H1 (cell line): ENCODE data around the gene CDKL1.

Source experiments
- EP300 ChIP-seq, 2 experiments: IDR thresholded peaks; 1 replicate in 1 of 2; 2 replicates in 1 of 2; pipeline ENCODE4 v1.6.1; 2011 to 2012; ENCODE audit warnings: low read depth in 2 of 2, low read length in 2 of 2, mild to moderate bottlenecking in 2 of 2, borderline replicate concordance in 1 of 2, inconsistent platforms in 1 of 2, moderate library complexity in 1 of 2
- HDAC6 ChIP-seq: IDR thresholded peaks from one replicate; pipeline ENCODE4 v1.7.1; 2012; ENCODE audit warnings: low read depth, mild to moderate bottlenecking, inconsistent platforms, low read length, moderate library complexity
- JUN ChIP-seq: IDR thresholded peaks from 2 replicates; pipeline ENCODE4 v1.6.1; 2011; ENCODE audit warnings: low read depth, mild to moderate bottlenecking, improper control_type of control experiment, low read length
- SAP30 ChIP-seq: fragments of 300-600 bp; sonication (generic); IDR thresholded peaks from 2 replicates; pipeline ENCODE4 v1.7.1; 2012; ENCODE audit warnings: low read length, moderate library complexity, mild to moderate bottlenecking, inconsistent platforms; ENCODE audit not compliant: insufficient read depth, insufficient replicate concordance
- SIN3A ChIP-seq, 2 experiments: IDR thresholded peaks in 1 of 2; conservative IDR thresholded peaks in 1 of 2; 2 replicates each; pipeline ENCODE4 v1.6.1; 2011 to 2012; ENCODE audit warnings: low read length in 2 of 2, improper control_type of control experiment in 1 of 2, low read depth in 1 of 2, mild to moderate bottlenecking in 1 of 2
- USF2 ChIP-seq: IDR thresholded peaks from 2 replicates; pipeline ENCODE4 v1.6.1; 2011; ENCODE audit warnings: low read length, improper control_type of control experiment

- peak in 1 of 2 experiments; percentile 56; a peak in 1 of 4 replicates for TF ChIP-seq SIN3A (conservative IDR thresholded peaks at IDR 0.05 in 1 of 2, IDR thresholded peaks at IDR 0.05 in 1 of 2; ENCODE audit: low read depth in 1 of 2, low read length in 2 of 2)
- TF ChIP-seq HDAC6: no peak
- TF ChIP-seq USF2: no peak
- no peak for TF ChIP-seq SAP30
- no peak for TF ChIP-seq JUN
- TF ChIP-seq EP300 (IDR thresholded peaks at IDR 0.05; ENCODE audit: borderline replicate concordance in 1 of 2, low read depth in 2 of 2, low read length in 2 of 2): no peak
These were observed 60.5 kb downstream of the CDKL1 start for GRCh38 chr14:50335989-50336824.
